ENCODE data around the gene FAT3.
A peak's percentile ranks its signal among the peaks of the same experiment; 100 is the strongest.

The FAT3 gene

GRCh38 chr11:92224407-92225124 lies at the start of gene FAT3 (continued):
- TF ChIP-seq, protein P1, sequence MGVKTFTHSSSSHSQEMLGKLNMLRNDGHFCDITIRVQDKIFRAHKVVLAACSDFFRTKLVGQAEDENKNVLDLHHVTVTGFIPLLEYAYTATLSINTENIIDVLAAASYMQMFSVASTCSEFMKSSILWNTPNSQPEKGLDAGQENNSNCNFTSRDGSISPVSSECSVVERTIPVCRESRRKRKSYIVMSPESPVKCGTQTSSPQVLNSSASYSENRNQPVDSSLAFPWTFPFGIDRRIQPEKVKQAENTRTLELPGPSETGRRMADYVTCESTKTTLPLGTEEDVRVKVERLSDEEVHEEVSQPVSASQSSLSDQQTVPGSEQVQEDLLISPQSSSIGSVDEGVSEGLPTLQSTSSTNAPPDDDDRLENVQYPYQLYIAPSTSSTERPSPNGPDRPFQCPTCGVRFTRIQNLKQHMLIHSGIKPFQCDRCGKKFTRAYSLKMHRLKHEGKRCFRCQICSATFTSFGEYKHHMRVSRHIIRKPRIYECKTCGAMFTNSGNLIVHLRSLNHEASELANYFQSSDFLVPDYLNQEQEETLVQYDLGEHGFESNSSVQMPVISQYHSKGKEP (tag by site-specific recombination; IDR thresholded peaks at IDR 0.05): no peak
- TF ChIP-seq ZIC2 (tag by site-specific recombination; IDR thresholded peaks at IDR 0.05): no peak
- TF ChIP-seq ZNF791 (tag by site-specific recombination; IDR thresholded peaks at IDR 0.05): no peak
- no peak for TF ChIP-seq ZNF585B (tag by site-specific recombination; IDR thresholded peaks at IDR 0.05)
- no peak for TF ChIP-seq ZNF521 (tag by site-specific recombination; IDR thresholded peaks at IDR 0.05)
- TF ChIP-seq ZNF785 (tag by site-specific recombination; IDR thresholded peaks at IDR 0.05): no peak
- TF ChIP-seq ZNF366 (tag by site-specific recombination; conservative IDR thresholded peaks at IDR 0.05): peak; percentile 51
- TF ChIP-seq ZNF658 (tag by site-specific recombination; IDR thresholded peaks at IDR 0.05): no peak
- no peak for TF ChIP-seq ZNF701 (tag by site-specific recombination; IDR thresholded peaks at IDR 0.05)
- TF ChIP-seq ZSCAN23 (tag by site-specific recombination; IDR thresholded peaks at IDR 0.05): no peak
- peak; percentile 16; the same call in 1 of the 2 replicates for TF ChIP-seq ZNF843 (tag by site-specific recombination; IDR thresholded peaks at IDR 0.05)
- TF ChIP-seq ZNF558 (tag by site-specific recombination; IDR thresholded peaks at IDR 0.05): no peak
- TF ChIP-seq ZNF18 (tag by site-specific recombination; IDR thresholded peaks at IDR 0.05): no peak
- TF ChIP-seq, protein P2, sequence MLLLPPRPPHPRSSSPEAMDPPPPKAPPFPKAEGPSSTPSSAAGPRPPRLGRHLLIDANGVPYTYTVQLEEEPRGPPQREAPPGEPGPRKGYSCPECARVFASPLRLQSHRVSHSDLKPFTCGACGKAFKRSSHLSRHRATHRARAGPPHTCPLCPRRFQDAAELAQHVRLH (tag by site-specific recombination; IDR thresholded peaks at IDR 0.05): no peak
- TF ChIP-seq ZNF112 (tag by site-specific recombination; IDR thresholded peaks at IDR 0.05): no peak
- TF ChIP-seq EGR2 (tag by site-specific recombination; IDR thresholded peaks at IDR 0.05; ENCODE audit: low read depth): peak; percentile 92
- no peak for TF ChIP-seq ZNF433 (tag by site-specific recombination; IDR thresholded peaks at IDR 0.05; ENCODE audit: low read depth)
- TF ChIP-seq ZNF555 (tag by site-specific recombination; conservative IDR thresholded peaks at IDR 0.05): no peak
- TF ChIP-seq ZNF621 (tag by site-specific recombination; IDR thresholded peaks at IDR 0.05): no peak
- no peak for TF ChIP-seq ZNF155 (tag by site-specific recombination; IDR thresholded peaks at IDR 0.05)
- TF ChIP-seq SP3 (tag by site-specific recombination; IDR thresholded peaks at IDR 0.05): no peak; the same call in 1 of the 2 replicates
- no peak for TF ChIP-seq GLI2 (tag by site-specific recombination; IDR thresholded peaks at IDR 0.05; ENCODE audit: borderline replicate concordance, low read depth)
- no peak for TF ChIP-seq KLF7 (tag by site-specific recombination; IDR thresholded peaks at IDR 0.05; ENCODE audit: borderline replicate concordance)
- TF ChIP-seq ZNF214 (tag by site-specific recombination; IDR thresholded peaks at IDR 0.05; ENCODE audit: borderline replicate concordance): no peak
- no peak for TF ChIP-seq ZNF280C (tag by site-specific recombination; IDR thresholded peaks at IDR 0.05)
- no peak for TF ChIP-seq HOXD13 (CRISPR knock-in tag; IDR thresholded peaks at IDR 0.05; ENCODE audit: borderline replicate concordance)
- TF ChIP-seq ZNF777 (tag by site-specific recombination; IDR thresholded peaks at IDR 0.05; ENCODE audit: borderline replicate concordance): no peak
- no peak for TF ChIP-seq ZNF747 (tag by site-specific recombination; IDR thresholded peaks at IDR 0.05)
- TF ChIP-seq, protein P3, sequence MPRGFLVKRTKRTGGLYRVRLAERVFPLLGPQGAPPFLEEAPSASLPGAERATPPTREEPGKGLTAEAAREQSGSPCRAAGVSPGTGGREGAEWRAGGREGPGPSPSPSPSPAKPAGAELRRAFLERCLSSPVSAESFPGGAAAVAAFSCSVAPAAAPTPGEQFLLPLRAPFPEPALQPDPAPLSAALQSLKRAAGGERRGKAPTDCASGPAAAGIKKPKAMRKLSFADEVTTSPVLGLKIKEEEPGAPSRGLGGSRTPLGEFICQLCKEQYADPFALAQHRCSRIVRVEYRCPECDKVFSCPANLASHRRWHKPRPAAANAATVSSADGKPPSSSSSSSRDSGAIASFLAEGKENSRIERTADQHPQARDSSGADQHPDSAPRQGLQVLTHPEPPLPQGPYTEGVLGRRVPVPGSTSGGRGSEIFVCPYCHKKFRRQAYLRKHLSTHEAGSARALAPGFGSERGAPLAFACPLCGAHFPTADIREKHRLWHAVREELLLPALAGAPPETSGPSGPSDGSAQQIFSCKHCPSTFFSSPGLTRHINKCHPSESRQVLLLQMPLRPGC (tag by site-specific recombination; IDR thresholded peaks at IDR 0.05): no peak
- TF ChIP-seq ZNF223 (tag by site-specific recombination; IDR thresholded peaks at IDR 0.05): no peak
- TF ChIP-seq KLF9 (tag by site-specific recombination; IDR thresholded peaks at IDR 0.05; ENCODE audit: low read depth): peak; percentile 44; the same call in 1 of the 2 replicates
- TF ChIP-seq ZNF629 (tag by site-specific recombination; IDR thresholded peaks at IDR 0.05): no peak
- TF ChIP-seq ZNF202 (tag by site-specific recombination; IDR thresholded peaks at IDR 0.05; ENCODE audit: borderline replicate concordance): no peak
